ENCODE measurements around the gene DCBLD1. TPM values are rescaled to one million over a fixed set of nuclear protein-coding genes. Genes with fewer than 3 reads are reported as not detected.

Gene DCBLD1
- polyA plus RNA-seq, 3 donors: 2.9 to 3.3 (median 3.1) TPM

DNA sequence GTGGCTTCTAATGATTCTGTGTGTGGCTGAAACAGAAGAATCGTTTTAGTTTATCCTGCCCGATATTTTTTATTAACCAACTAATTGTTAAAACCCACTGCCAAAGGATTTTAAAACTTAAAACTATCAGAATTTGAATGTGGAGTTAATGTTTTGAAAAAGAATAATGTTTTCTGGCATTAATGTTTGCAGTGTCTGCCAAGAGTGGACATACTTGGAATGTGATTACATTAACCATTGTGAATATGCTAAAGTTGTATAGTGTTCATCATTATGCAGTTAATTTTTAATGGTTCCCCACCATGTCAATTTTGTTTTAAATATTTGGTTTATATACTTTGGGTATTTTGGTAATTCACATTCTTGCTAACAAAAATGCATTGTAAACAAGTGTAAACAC is 24.4 kb downstream of the DCBLD1 start:
- no peaks in the 10 kb centered on the region for H3K27me3 ChIP-seq (ENCODE audit: control insufficient read depth in 2 of 2, insufficient read depth in 2 of 2, low read length in 2 of 2)
- TF ChIP-seq, protein P1, sequence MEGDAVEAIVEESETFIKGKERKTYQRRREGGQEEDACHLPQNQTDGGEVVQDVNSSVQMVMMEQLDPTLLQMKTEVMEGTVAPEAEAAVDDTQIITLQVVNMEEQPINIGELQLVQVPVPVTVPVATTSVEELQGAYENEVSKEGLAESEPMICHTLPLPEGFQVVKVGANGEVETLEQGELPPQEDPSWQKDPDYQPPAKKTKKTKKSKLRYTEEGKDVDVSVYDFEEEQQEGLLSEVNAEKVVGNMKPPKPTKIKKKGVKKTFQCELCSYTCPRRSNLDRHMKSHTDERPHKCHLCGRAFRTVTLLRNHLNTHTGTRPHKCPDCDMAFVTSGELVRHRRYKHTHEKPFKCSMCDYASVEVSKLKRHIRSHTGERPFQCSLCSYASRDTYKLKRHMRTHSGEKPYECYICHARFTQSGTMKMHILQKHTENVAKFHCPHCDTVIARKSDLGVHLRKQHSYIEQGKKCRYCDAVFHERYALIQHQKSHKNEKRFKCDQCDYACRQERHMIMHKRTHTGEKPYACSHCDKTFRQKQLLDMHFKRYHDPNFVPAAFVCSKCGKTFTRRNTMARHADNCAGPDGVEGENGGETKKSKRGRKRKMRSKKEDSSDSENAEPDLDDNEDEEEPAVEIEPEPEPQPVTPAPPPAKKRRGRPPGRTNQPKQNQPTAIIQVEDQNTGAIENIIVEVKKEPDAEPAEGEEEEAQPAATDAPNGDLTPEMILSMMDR (IDR thresholded peaks at IDR 0.05): no peak
- no CpG with 5 or more reads among the region's 2 CpGs for WGBS (ENCODE audit: insufficient coverage)
- no peak overlapping the region for H3K4me2 ChIP-seq (replicated peaks; ENCODE audit: extremely low read depth, low read length, poor library complexity, severe bottlenecking)
- H2AFZ ChIP-seq (ENCODE audit: insufficient read depth, low read depth, low read length, poor library complexity, severe bottlenecking): no peak overlapping the region
- peaks cover 6 to 12% of the 10 kb centered on the region in 2 donors for H3K36me3 Mint-ChIP-seq
- peaks cover 3% of the 10 kb centered on the region for H3K4me1 Mint-ChIP-seq
- no peak overlapping the region for H3K27ac Mint-ChIP-seq
- H3K27me3 Mint-ChIP-seq (ENCODE audit: low read depth in 3 of 3): peaks cover 0 to 4% (median 3%) of the 10 kb centered on the region in 3 donors
- no peak overlapping the region for H3K27ac ChIP-seq (ENCODE audit: low read depth in 1 of 2, low read length in 2 of 2)
- H3K9ac ChIP-seq (ENCODE audit: insufficient read depth, low read length, poor library complexity, severe bottlenecking): no peak overlapping the region
- no peaks in the 10 kb centered on the region for H3K4me1 ChIP-seq (ENCODE audit: control insufficient read depth in 1 of 2, insufficient read depth in 2 of 2, low read length in 2 of 2)
- no peaks in the 10 kb centered on the region for H3K36me3 ChIP-seq (replicated peaks in 1 of 2; ENCODE audit: control insufficient read depth in 1 of 2, insufficient read depth in 2 of 2, low read length in 2 of 2)
- H3K4me3 Mint-ChIP-seq: no peak overlapping the region
- H3K9me3 ChIP-seq (replicated peaks in 1 of 2; ENCODE audit: control insufficient read depth in 1 of 2, insufficient read depth in 1 of 2, low read length in 2 of 2): no peaks in the 10 kb centered on the region
- DNase-seq: no peak
- intact Hi-C loops (cut with micrococcal nuclease): no loop called here
- no peaks in the 10 kb centered on the region for H3K9me3 Mint-ChIP-seq
- no peak overlapping the region for H3K4me3 ChIP-seq (replicated peaks in 1 of 3; ENCODE audit: low read depth in 2 of 3, low read length in 3 of 3)
- no peaks in the 10 kb centered on the region for H3K79me2 ChIP-seq (ENCODE audit: insufficient read depth, low read length)
- no peaks in the 10 kb centered on the region for H4K20me1 ChIP-seq (ENCODE audit: insufficient read depth, low read length)

DNA sequence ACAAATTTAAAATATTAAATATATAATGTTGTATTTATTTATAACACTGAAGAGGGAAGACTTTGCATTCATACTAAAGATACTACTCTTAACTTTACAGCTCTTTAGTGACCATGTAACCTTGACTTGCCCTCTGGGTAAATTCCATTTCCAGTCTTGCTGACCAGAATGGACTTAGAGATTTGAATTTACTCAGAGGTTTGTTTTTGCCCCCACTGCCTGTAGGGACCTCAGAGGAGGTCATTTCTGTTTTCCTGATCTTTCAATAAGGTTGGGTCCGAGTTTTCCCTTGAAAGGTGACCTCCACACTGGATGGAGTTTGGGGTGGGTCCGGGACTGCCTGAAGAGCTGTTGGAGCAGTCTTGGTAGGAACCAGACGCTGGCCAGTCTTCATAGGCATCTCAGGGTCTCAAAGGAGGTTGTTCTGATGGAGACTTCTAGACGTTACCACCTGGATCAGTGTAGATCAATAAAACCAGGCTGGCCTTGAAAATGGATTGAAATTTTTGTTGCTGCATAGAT is 26.0 kb downstream of the DCBLD1 start:
- Histone ChIP-seq H3K4me1 (ENCODE audit: control insufficient read depth in 1 of 2, insufficient read depth in 2 of 2, low read length in 2 of 2) (no peaks in the 10 kb centered on the region), H3K4me3 (replicated peaks in 1 of 3; ENCODE audit: low read depth in 2 of 3, low read length in 3 of 3) (no peak overlapping the region), H3K4me2 (replicated peaks; ENCODE audit: extremely low read depth, low read length, poor library complexity, severe bottlenecking) (no peak overlapping the region), H3K27me3 (ENCODE audit: control insufficient read depth in 2 of 2, insufficient read depth in 2 of 2, low read length in 2 of 2) (no peaks in the 10 kb centered on the region), H4K20me1 (ENCODE audit: insufficient read depth, low read length) (no peaks in the 10 kb centered on the region), H3K36me3 (replicated peaks in 1 of 2; ENCODE audit: control insufficient read depth in 1 of 2, insufficient read depth in 2 of 2, low read length in 2 of 2) (no peaks in the 10 kb centered on the region), H3K9me3 (replicated peaks in 1 of 2; ENCODE audit: control insufficient read depth in 1 of 2, insufficient read depth in 1 of 2, low read length in 2 of 2) (no peaks in the 10 kb centered on the region), H2AFZ (ENCODE audit: insufficient read depth, low read depth, low read length, poor library complexity, severe bottlenecking) (no peak overlapping the region), H3K9ac (ENCODE audit: insufficient read depth, low read length, poor library complexity, severe bottlenecking) (no peak overlapping the region), H3K27ac (ENCODE audit: low read depth in 1 of 2, low read length in 2 of 2) (no peak overlapping the region), H3K79me2 (ENCODE audit: insufficient read depth, low read length) (no peaks in the 10 kb centered on the region)
- 94% methylated on average over 4 of the region's 4 CpGs for WGBS (ENCODE audit: insufficient coverage)
- peaks cover 2% of the 10 kb centered on the region for H3K4me1 Mint-ChIP-seq
- TF ChIP-seq, protein P1 (IDR thresholded peaks at IDR 0.05): no peak
- H3K4me3 Mint-ChIP-seq: no peak overlapping the region
- peaks cover 6 to 12% of the 10 kb centered on the region in 2 donors for H3K36me3 Mint-ChIP-seq
- no peaks in the 10 kb centered on the region for H3K9me3 Mint-ChIP-seq
- intact Hi-C loops (cut with micrococcal nuclease): no loop called here
- H3K27me3 Mint-ChIP-seq (ENCODE audit: low read depth in 3 of 3): peaks cover 0 to 4% (median 2%) of the 10 kb centered on the region in 3 donors
- no peak for DNase-seq
- H3K27ac Mint-ChIP-seq: no peak overlapping the region

Data from CD14-positive monocyte (primary cell).